ENCODE results near the gene REV3L.

The REV3L gene

GRCh38 chr6:111423055-111423633 lies 59.9 kb downstream of the REV3L start:
- no peaks in the 10 kb centered on the region for H3K27me3 ChIP-seq (ENCODE audit: insufficient read depth, poor library complexity, severe bottlenecking)
- H3K4me3 ChIP-seq (replicated peaks; ENCODE audit: insufficient read depth, low read length), result no peak overlapping the region
- no peak for DNase-seq (ENCODE audit: low read depth in 1 of 2, low spot score in 1 of 2)
- H3K27ac ChIP-seq (replicated peaks), result no peak overlapping the region
- no peak for TF ChIP-seq REST (IDR thresholded peaks at IDR 0.05; ENCODE audit: insufficient replicate concordance, low read depth)
- no peak for TF ChIP-seq CTCF (IDR thresholded peaks at IDR 0.05; ENCODE audit: insufficient read depth, low read length)
- peak; percentile 13; the same call in 1 of the 2 replicates for TF ChIP-seq SPI1 (IDR thresholded peaks at IDR 0.05; ENCODE audit: borderline replicate concordance, low read depth)
- no peak for TF ChIP-seq GABPA (IDR thresholded peaks at IDR 0.05; ENCODE audit: low read depth)
- TF ChIP-seq POLR2AphosphoS5 (IDR thresholded peaks at IDR 0.05; ENCODE audit: low read depth), result no peak

GRCh38 chr6:111418971-111419693 lies 63.9 kb downstream of the REV3L start:
- no peak overlapping the region for H3K27ac ChIP-seq (replicated peaks)
- no peaks in the 10 kb centered on the region for H3K27me3 ChIP-seq (ENCODE audit: insufficient read depth, poor library complexity, severe bottlenecking)
- no peak for TF ChIP-seq SPI1 (IDR thresholded peaks at IDR 0.05; ENCODE audit: borderline replicate concordance, low read depth)
- no peak for TF ChIP-seq CTCF (IDR thresholded peaks at IDR 0.05; ENCODE audit: insufficient read depth, low read length)
- TF ChIP-seq GABPA (IDR thresholded peaks at IDR 0.05; ENCODE audit: low read depth), result no peak
- no peak for TF ChIP-seq POLR2AphosphoS5 (IDR thresholded peaks at IDR 0.05; ENCODE audit: low read depth)
- no peak for TF ChIP-seq REST (IDR thresholded peaks at IDR 0.05; ENCODE audit: insufficient replicate concordance, low read depth)
- H3K4me3 ChIP-seq (replicated peaks; ENCODE audit: insufficient read depth, low read length), result no peak overlapping the region
- DNase-seq (ENCODE audit: low read depth in 1 of 2, low spot score in 1 of 2), result no peak

- no peak overlapping the region for H3K4me3 ChIP-seq (replicated peaks; ENCODE audit: insufficient read depth, low read length)
- no peaks in the 10 kb centered on the region for H3K27me3 ChIP-seq (ENCODE audit: insufficient read depth, poor library complexity, severe bottlenecking)
- DNase-seq (ENCODE audit: low read depth in 1 of 2, low spot score in 1 of 2), result no peak
- TF ChIP-seq CTCF (IDR thresholded peaks at IDR 0.05; ENCODE audit: insufficient read depth, low read length), result no peak
- no peak for TF ChIP-seq POLR2AphosphoS5 (IDR thresholded peaks at IDR 0.05; ENCODE audit: low read depth)
- TF ChIP-seq REST (IDR thresholded peaks at IDR 0.05; ENCODE audit: insufficient replicate concordance, low read depth), result no peak
- no peak for TF ChIP-seq GABPA (IDR thresholded peaks at IDR 0.05; ENCODE audit: low read depth)
- no peak for TF ChIP-seq SPI1 (IDR thresholded peaks at IDR 0.05; ENCODE audit: borderline replicate concordance, low read depth)
- no peak overlapping the region for H3K27ac ChIP-seq (replicated peaks)
Measured at GRCh38 chr6:111417946-111418345, 65.1 kb downstream of the REV3L start.

Measured in HL-60 (cell line).